SK-MEL-5 (cell line): ENCODE results near the gene AFAP1. TPM values are rescaled to one million over a fixed set of nuclear protein-coding genes. Genes with fewer than 3 reads are reported as not detected.

Source experiments
- DNase-seq: peaks from one replicate; pipeline ENCODE4 v3.0.0-alpha.2; 2016; ENCODE audit warnings: low read depth, low spot score
- in situ Hi-C: cut with HindIII; loops from 2 replicates; pipeline ENCODE4 v1.10.0; 2016; ENCODE audit warnings: low sequenced_read_pairs, high pct_unique_total_duplicates, low pct_unique_long_range_greater_than_20kb
- total RNA-seq: library from RNA; depleted of rRNA; stranded (reverse); fragments of >200 nt; shearing (Covaris generic); gene quantifications from 2 replicates; pipeline ENCODE4 v1.2.3, GENCODE V29; 2014

AFAP1 gene
- total RNA-seq, 1 experiment from 2014 or later: 10.3 TPM

- in situ Hi-C loops: no loop called here
- DNase-seq: no peak
Observed at GRCh38 chr4:7908668-7909067, 31.0 kb downstream of the AFAP1 start.

GRCh38 chr4:7907142-7907541 is 32.5 kb downstream of the AFAP1 start:
- DNase-seq: no peak
- in situ Hi-C loops: no loop called here

GRCh38 chr4:7906171-7906701 is 33.4 kb downstream of the AFAP1 start:
- in situ Hi-C loops: no loop called here
- no peak for DNase-seq

GRCh38 chr4:7904952-7905915 is 34.4 kb downstream of the AFAP1 start:
- in situ Hi-C loops: no loop called here
- DNase-seq: peak; percentile 3

GRCh38 chr4:7903791-7904516 is 35.7 kb downstream of the AFAP1 start:
- in situ Hi-C loops: no loop called here
- peak; percentile 57 for DNase-seq

GRCh38 chr4:7902826-7903225 is 36.8 kb downstream of the AFAP1 start:
- in situ Hi-C loops: no loop called here

GRCh38 chr4:7902101-7902553 is 37.5 kb downstream of the AFAP1 start:
- in situ Hi-C loops: no loop called here
- no peak for DNase-seq

More at GRCh38 chr4:7902826-7903225, 36.8 kb downstream of the AFAP1 start:
- no peak for DNase-seq

- in situ Hi-C loops: no loop called here
Observed at GRCh38 chr4:7901311-7901885, 38.3 kb downstream of the AFAP1 start.

GRCh38 chr4:7900334-7900909 is 39.2 kb downstream of the AFAP1 start:
- in situ Hi-C loops: no loop called here

More at GRCh38 chr4:7901311-7901885, 38.3 kb downstream of the AFAP1 start:
- DNase-seq: no peak

GRCh38 chr4:7899184-7899869 is 40.3 kb downstream of the AFAP1 start:
- in situ Hi-C loops: no loop called here
- DNase-seq: no peak

More at GRCh38 chr4:7900334-7900909, 39.2 kb downstream of the AFAP1 start:
- DNase-seq: no peak

- no peak for DNase-seq
- in situ Hi-C loops: no loop called here
Observed at GRCh38 chr4:7898385-7898784, 41.3 kb downstream of the AFAP1 start.

- in situ Hi-C loops: no loop called here
Observed at GRCh38 chr4:7897811-7898210, 41.9 kb downstream of the AFAP1 start.

GRCh38 chr4:7894677-7895181 is 44.9 kb downstream of the AFAP1 start:
- in situ Hi-C loops: no loop called here
- no peak for DNase-seq

More at GRCh38 chr4:7897811-7898210, 41.9 kb downstream of the AFAP1 start:
- no peak for DNase-seq

- no peak for DNase-seq
Observed at GRCh38 chr4:7894098-7894676, 45.5 kb downstream of the AFAP1 start.

GRCh38 chr4:7893539-7893938 is 46.1 kb downstream of the AFAP1 start:
- in situ Hi-C loops: no loop called here
- no peak for DNase-seq

More at GRCh38 chr4:7894098-7894676, 45.5 kb downstream of the AFAP1 start:
- in situ Hi-C loops: no loop called here

GRCh38 chr4:7892212-7893019 is 47.2 kb downstream of the AFAP1 start:
- DNase-seq: no peak
- in situ Hi-C loops: no loop called here
